Loucy (cell line): ENCODE measurements around the gene ERICH6.

Experiments used
- H2AFZ ChIP-seq: fragments of 200-600 bp; sonication (generic); 2 replicates; pipeline ENCODE4 v1.6.0; 2016; ENCODE audit warnings: antibody characterized with exemption, mild to moderate bottlenecking, low read length, moderate library complexity
- H3F3A ChIP-seq: fragments of 200-600 bp; 2 replicates; pipeline ENCODE4 v1.6.0; 2016; ENCODE audit warnings: antibody characterized with exemption, low read depth, mild to moderate bottlenecking
- H3K27me3 ChIP-seq: fragments of 200-600 bp; sonication (generic); 2 replicates; pipeline ENCODE4 v1.6.1; 2014; ENCODE audit warnings: low read length, mild to moderate bottlenecking; ENCODE audit not compliant: insufficient read depth, poor library complexity, severe bottlenecking
- H3K36me3 ChIP-seq: fragments of 200-600 bp; sonication (generic); 2 replicates; pipeline ENCODE4 v1.6.1; 2016; ENCODE audit warnings: low read length; ENCODE audit not compliant: insufficient read depth
- H3K4me1 ChIP-seq: fragments of 200-600 bp; sonication (generic); 2 replicates; pipeline ENCODE4 v1.5.1; 2014; ENCODE audit warnings: low read length, mild to moderate bottlenecking; ENCODE audit not compliant: insufficient read depth, poor library complexity, severe bottlenecking
- H3K4me2 ChIP-seq: fragments of 200-600 bp; sonication (generic); 2 replicates; pipeline ENCODE4 v1.6.0; 2014; ENCODE audit warnings: antibody characterized with exemption, low read length, low read depth, mild to moderate bottlenecking; ENCODE audit not compliant: poor library complexity, severe bottlenecking
- H3K4me3 ChIP-seq: fragments of 200-600 bp; sonication (generic); 2 replicates; pipeline ENCODE4 v1.5.1; 2014; ENCODE audit warnings: low read length, mild to moderate bottlenecking, mixed read lengths; ENCODE audit not compliant: poor library complexity, severe bottlenecking
- H3K79me2 ChIP-seq: fragments of 200-600 bp; sonication (generic); 2 replicates; pipeline ENCODE4 v1.6.1; 2014; ENCODE audit warnings: low read length; ENCODE audit not compliant: insufficient read depth
- H3K9ac ChIP-seq: fragments of 200-600 bp; sonication (generic); 2 replicates; pipeline ENCODE4 v1.6.0; 2014; ENCODE audit warnings: mild to moderate bottlenecking, low read depth, low read length, moderate library complexity; ENCODE audit not compliant: poor library complexity, severe bottlenecking
- H3K9me2 ChIP-seq: fragments of 200-600 bp; sonication (generic); replicated peaks from 2 replicates; pipeline ENCODE4 v1.6.1; 2016; ENCODE audit warnings: low read depth, low read length, mixed read lengths
- H3K9me3 ChIP-seq: fragments of 200-600 bp; sonication (generic); 2 replicates; pipeline ENCODE4 v1.6.1; 2014; ENCODE audit warnings: mild to moderate bottlenecking, antibody characterized with exemption, low read length, low read depth; ENCODE audit not compliant: insufficient read depth
- H4K20me1 ChIP-seq: fragments of 200-600 bp; sonication (generic); 2 replicates; pipeline ENCODE4 v1.6.0; 2014; ENCODE audit warnings: antibody characterized with exemption, low read length, mild to moderate bottlenecking; ENCODE audit not compliant: insufficient read depth, poor library complexity, severe bottlenecking
- CTCF ChIP-seq: fragments of 200-600 bp; sonication (generic); conservative IDR thresholded peaks from 2 replicates; pipeline ENCODE4 v1.5.1; 2014; ENCODE audit warnings: mild to moderate bottlenecking, antibody characterized with exemption, low read length
- EZH2phosphoT487 ChIP-seq: fragments of 200-600 bp; IDR thresholded peaks from 2 replicates; pipeline ENCODE4 v1.6.1; 2018; ENCODE audit warnings: antibody characterized with exemption, mild to moderate bottlenecking, moderate library complexity, borderline replicate concordance

Gene ERICH6

GRCh38 chr3:150710097-150710496, 6.4 kb upstream of the ERICH6 start:
- Histone ChIP-seq H3K9me3 (peaks cover 3% of the 10 kb centered on the region; the same call in 1 of the 2 replicates), H3K9me2 (no peaks in the 10 kb centered on the region), H2AFZ (no peak overlapping the region), H3K36me3 (no peaks in the 10 kb centered on the region), H3K27me3 (no peaks in the 10 kb centered on the region), H4K20me1 (no peaks in the 10 kb centered on the region), H3K9ac (no peak overlapping the region), H3F3A (no peaks in the 10 kb centered on the region), H3K79me2 (peaks cover 2% of the 10 kb centered on the region; the same call in 1 of the 2 replicates), H3K4me1 (peaks cover 9% of the 10 kb centered on the region), H3K4me2 (no peak overlapping the region), H3K4me3 (no peak overlapping the region)
- no peak for TF ChIP-seq EZH2phosphoT487
- no peak for TF ChIP-seq CTCF

- peaks cover 17% of the 10 kb centered on the region for H3K4me1 ChIP-seq
- peak overlapping the region; percentile 87 for H3K4me3 ChIP-seq
- H2AFZ ChIP-seq = peak overlapping the region; percentile 98
- peaks cover 3% of the 10 kb centered on the region; the same call in 1 of the 2 replicates for H3K79me2 ChIP-seq
- peak overlapping the region; percentile 80 for H3K9ac ChIP-seq
- no peaks in the 10 kb centered on the region for H3K36me3 ChIP-seq
- no peaks in the 10 kb centered on the region for H4K20me1 ChIP-seq
- H3K9me2 ChIP-seq = no peaks in the 10 kb centered on the region
- TF ChIP-seq EZH2phosphoT487 = no peak
- TF ChIP-seq CTCF = no peak
- H3K9me3 ChIP-seq = peaks cover 3% of the 10 kb centered on the region; the same call in 1 of the 2 replicates
- H3F3A ChIP-seq = 0 out of 2 replicates have a peak, but pooled peaks cover 10% of the 10 kb centered on the region
- peak overlapping the region; percentile 68 for H3K4me2 ChIP-seq
- no peaks in the 10 kb centered on the region for H3K27me3 ChIP-seq
These were observed 393 bp downstream of the ERICH6 start for GRCh38 chr3:150703299-150703755.

- Histone ChIP-seq H3K79me2 (no peaks in the 10 kb centered on the region), H3K9me2 (no peaks in the 10 kb centered on the region), H3K4me1 (peaks cover 7% of the 10 kb centered on the region), H3F3A (0 out of 2 replicates have a peak, but pooled peaks cover 10% of the 10 kb centered on the region), H2AFZ (no peak overlapping the region), H3K4me3 (no peak overlapping the region), H3K36me3 (no peaks in the 10 kb centered on the region), H3K9me3 (no peaks in the 10 kb centered on the region), H3K9ac (no peak overlapping the region), H3K27me3 (no peaks in the 10 kb centered on the region), H4K20me1 (no peaks in the 10 kb centered on the region), H3K4me2 (no peak overlapping the region)
- TF ChIP-seq EZH2phosphoT487 (no peak), CTCF (no peak)
These were observed 4.6 kb downstream of the ERICH6 start for GRCh38 chr3:150699068-150699639.
